Measurements from ENCODE around the gene ZSCAN20. TPM values are rescaled to one million over a fixed set of nuclear protein-coding genes. Genes with fewer than 3 reads are reported as not detected.

Gene ZSCAN20
- total RNA-seq, 2 experiments from 2014 or later: 2.6 to 3.5 TPM

- DNase-seq (no peak), ATAC-seq (ENCODE audit: low read depth) (no peak)
- Mint-ChIP-seq H3K27me3 (no peaks in the 10 kb centered on the region), H3K36me3 (no peaks in the 10 kb centered on the region), H3K9me3 (no peaks in the 10 kb centered on the region), H3K27ac (no peak overlapping the region), H3K4me1 (peaks cover 2% of the 10 kb centered on the region), H3K4me3 (no peak overlapping the region)
- POLR2A ChIA-PET: no interaction called here
Measured at GRCh38 chr1:33537885-33538284, 65.4 kb downstream of the ZSCAN20 start.

GRCh38 chr1:33541966-33542365 is 69.5 kb downstream of the ZSCAN20 start:
- H3K27me3 Mint-ChIP-seq: no peaks in the 10 kb centered on the region
- H3K4me1 Mint-ChIP-seq: peaks cover 2% of the 10 kb centered on the region
- DNase-seq (no peak), ATAC-seq (ENCODE audit: low read depth) (no peak)
- H3K36me3 Mint-ChIP-seq: no peaks in the 10 kb centered on the region
- POLR2A ChIA-PET: no interaction called here
- no peak overlapping the region for H3K27ac Mint-ChIP-seq
- no peak overlapping the region for H3K4me3 Mint-ChIP-seq
- no peaks in the 10 kb centered on the region for H3K9me3 Mint-ChIP-seq

Other genes with a start within 250 kb of the ZSCAN20 start
- gene ZNF362, start 216.2 kb upstream of the ZSCAN20 start, total RNA-seq: 10 to 100 TPM; 18.8 to 23.1 TPM
- under 1 TPM in 1 of 2 experiments, not detected in 1; 0.31 TPM for gene A3GALT2, start 151.5 kb upstream of the ZSCAN20 start, total RNA-seq
- gene PHC2, start 41.5 kb upstream of the ZSCAN20 start, total RNA-seq: 10 to 100 TPM; 43.0 to 43.7 TPM